Stimulated activated naive B cell treated with anti-CD40 and anti-IgM and Interleukin-4, amounts not matched to agents 10 μg/mL and 1 μg/mL and 100 μg/mL, for 72 hours (primary cell): ENCODE data around the gene ZGPAT.

ENCODE experiments used
- ATAC-seq, 2 donors: fragments of 150-1000 bp; cut with Tn5 transposase; replicated peaks; 2 replicates each; pipeline ENCODE4 v1.10.0; 2021; ENCODE audit warnings: moderate library complexity in 1 of 2
- DNase-seq: peaks from one replicate; pipeline ENCODE4 v3.0.0; 2021
- H3K27ac Mint-ChIP-seq: one replicate; pipeline ENCODE4 v1.8.0; 2022; ENCODE audit warnings: mild to moderate bottlenecking, mixed read lengths
- H3K27me3 Mint-ChIP-seq, 2 donors: one replicate each; pipeline ENCODE4 v1.8.0; 2022; ENCODE audit warnings: mixed read lengths in 2 of 2
- H3K36me3 Mint-ChIP-seq, 2 donors: one replicate each; pipeline ENCODE4 v1.8.0; 2022; ENCODE audit warnings: mixed read lengths in 2 of 2, mild to moderate bottlenecking in 1 of 2
- H3K4me1 Mint-ChIP-seq, 2 donors: one replicate each; pipeline ENCODE4 v1.8.0; 2022; ENCODE audit warnings: mixed read lengths in 2 of 2, mild to moderate bottlenecking in 1 of 2
- H3K4me3 Mint-ChIP-seq, 2 donors: one replicate each; pipeline ENCODE4 v1.8.0; 2022; ENCODE audit warnings: mild to moderate bottlenecking in 2 of 2, mixed read lengths in 2 of 2, moderate library complexity in 1 of 2
- H3K9me3 Mint-ChIP-seq, 2 donors: one replicate each; pipeline ENCODE4 v1.8.0; 2022; ENCODE audit warnings: mixed read lengths in 2 of 2, mild to moderate bottlenecking in 1 of 2

Gene ZGPAT

GRCh38 chr20:63751471-63752271 is 43.8 kb downstream of the ZGPAT start:
- H3K36me3 Mint-ChIP-seq = no peaks in the 10 kb centered on the region
- peaks cover 0 to 4% of the 10 kb centered on the region in 2 donors for H3K4me1 Mint-ChIP-seq
- H3K4me3 Mint-ChIP-seq = no peak overlapping the region
- peaks cover 0 to 3% of the 10 kb centered on the region in 2 donors for H3K9me3 Mint-ChIP-seq
- ATAC-seq (no peak), DNase-seq (no peak)
- H3K27me3 Mint-ChIP-seq = no peaks in the 10 kb centered on the region
- H3K27ac Mint-ChIP-seq = no peak overlapping the region

GRCh38 chr20:63752411-63753101 is 44.7 kb downstream of the ZGPAT start:
- Mint-ChIP-seq H3K4me1 (peaks cover 0 to 4% of the 10 kb centered on the region in 2 donors), H3K36me3 (no peaks in the 10 kb centered on the region), H3K4me3 (no peak overlapping the region), H3K27ac (no peak overlapping the region), H3K27me3 (no peaks in the 10 kb centered on the region), H3K9me3 (peaks cover 0 to 3% of the 10 kb centered on the region in 2 donors)
- DNase-seq (no peak), ATAC-seq (no peak)

- Mint-ChIP-seq H3K4me3 (no peak overlapping the region), H3K27me3 (peaks cover 0 to 2% of the 10 kb centered on the region in 2 donors), H3K27ac (no peak overlapping the region), H3K9me3 (peaks cover 0 to 3% of the 10 kb centered on the region in 2 donors), H3K4me1 (peaks cover 0 to 4% of the 10 kb centered on the region in 2 donors), H3K36me3 (no peaks in the 10 kb centered on the region)
- ATAC-seq (no peak), DNase-seq (no peak)
Observed at GRCh38 chr20:63753381-63753780, 45.5 kb downstream of the ZGPAT start.

GRCh38 chr20:63754008-63754407 is 46.2 kb downstream of the ZGPAT start:
- Mint-ChIP-seq H3K27ac (no peak overlapping the region), H3K27me3 (peaks cover 0 to 4% of the 10 kb centered on the region in 2 donors), H3K4me3 (no peak overlapping the region), H3K36me3 (no peaks in the 10 kb centered on the region), H3K9me3 (peaks cover 0 to 3% of the 10 kb centered on the region in 2 donors), H3K4me1 (peaks cover 0 to 4% of the 10 kb centered on the region in 2 donors)
- ATAC-seq (no peak), DNase-seq (no peak)

GRCh38 chr20:63755933-63756647 is 48.3 kb downstream of the ZGPAT start:
- DNase-seq (no peak), ATAC-seq (no peak)
- Mint-ChIP-seq H3K9me3 (peaks cover 0 to 3% of the 10 kb centered on the region in 2 donors), H3K4me3 (no peak overlapping the region), H3K27ac (no peak overlapping the region), H3K36me3 (no peaks in the 10 kb centered on the region), H3K4me1 (peaks cover 0 to 4% of the 10 kb centered on the region in 2 donors), H3K27me3 (peaks cover 0 to 4% of the 10 kb centered on the region in 2 donors)

- no peaks in the 10 kb centered on the region for H3K36me3 Mint-ChIP-seq
- H3K4me1 Mint-ChIP-seq = peaks cover 0 to 4% of the 10 kb centered on the region in 2 donors
- H3K4me3 Mint-ChIP-seq = no peak overlapping the region
- peaks cover 0 to 3% of the 10 kb centered on the region in 2 donors for H3K9me3 Mint-ChIP-seq
- DNase-seq = no peak
- ATAC-seq = peak in 1 of 2 donors; percentile 14
- peaks cover 0 to 4% of the 10 kb centered on the region in 2 donors for H3K27me3 Mint-ChIP-seq
- no peak overlapping the region for H3K27ac Mint-ChIP-seq
Observed at GRCh38 chr20:63756648-63756991, 48.8 kb downstream of the ZGPAT start.

GRCh38 chr20:63758152-63758551 is 50.3 kb downstream of the ZGPAT start:
- H3K4me3 Mint-ChIP-seq = no peak overlapping the region
- H3K27ac Mint-ChIP-seq = no peak overlapping the region

GRCh38 chr20:63759377-63759901 is 51.6 kb downstream of the ZGPAT start:
- H3K36me3 Mint-ChIP-seq = no peaks in the 10 kb centered on the region
- H3K27ac Mint-ChIP-seq = no peak overlapping the region
- no peak for DNase-seq
- peaks cover 0 to 4% of the 10 kb centered on the region in 2 donors for H3K27me3 Mint-ChIP-seq
- no peaks in the 10 kb centered on the region for H3K9me3 Mint-ChIP-seq
- no peak for ATAC-seq
- H3K4me1 Mint-ChIP-seq = no peaks in the 10 kb centered on the region
- no peak overlapping the region for H3K4me3 Mint-ChIP-seq

More at GRCh38 chr20:63758152-63758551, 50.3 kb downstream of the ZGPAT start:
- H3K27me3 Mint-ChIP-seq = peaks cover 0 to 4% of the 10 kb centered on the region in 2 donors
- H3K9me3 Mint-ChIP-seq = no peaks in the 10 kb centered on the region
- no peak for ATAC-seq
- no peak for DNase-seq
- H3K4me1 Mint-ChIP-seq = no peaks in the 10 kb centered on the region
- no peaks in the 10 kb centered on the region for H3K36me3 Mint-ChIP-seq

GRCh38 chr20:63765082-63765873 is 57.4 kb downstream of the ZGPAT start:
- H3K36me3 Mint-ChIP-seq = peaks cover 2 to 5% of the 10 kb centered on the region in 2 donors
- H3K4me1 Mint-ChIP-seq = no peaks in the 10 kb centered on the region
- no peaks in the 10 kb centered on the region for H3K9me3 Mint-ChIP-seq
- no peak overlapping the region for H3K27ac Mint-ChIP-seq
- ATAC-seq (no peak), DNase-seq (no peak)
- peaks cover 5 to 6% of the 10 kb centered on the region in 2 donors for H3K27me3 Mint-ChIP-seq
- H3K4me3 Mint-ChIP-seq = no peak overlapping the region

GRCh38 chr20:63765902-63766301 is 58.1 kb downstream of the ZGPAT start:
- no peak overlapping the region for H3K27ac Mint-ChIP-seq

GRCh38 chr20:63766695-63767426 is 59.0 kb downstream of the ZGPAT start:
- Mint-ChIP-seq H3K9me3 (no peaks in the 10 kb centered on the region), H3K27me3 (peaks cover 5 to 6% of the 10 kb centered on the region in 2 donors), H3K4me1 (no peaks in the 10 kb centered on the region), H3K4me3 (no peak overlapping the region), H3K27ac (no peak overlapping the region), H3K36me3 (peaks cover 2 to 5% of the 10 kb centered on the region in 2 donors)
- ATAC-seq (no peak), DNase-seq (no peak)

More at GRCh38 chr20:63765902-63766301, 58.1 kb downstream of the ZGPAT start:
- Mint-ChIP-seq H3K27me3 (peaks cover 5 to 6% of the 10 kb centered on the region in 2 donors), H3K4me1 (no peaks in the 10 kb centered on the region), H3K4me3 (no peak overlapping the region), H3K9me3 (no peaks in the 10 kb centered on the region), H3K36me3 (peaks cover 2 to 5% of the 10 kb centered on the region in 2 donors)
- ATAC-seq (no peak), DNase-seq (no peak)

GRCh38 chr20:63767456-63767855 is 59.6 kb downstream of the ZGPAT start:
- H3K36me3 Mint-ChIP-seq = peaks cover 2 to 5% of the 10 kb centered on the region in 2 donors
- DNase-seq = no peak
- peaks cover 5 to 6% of the 10 kb centered on the region in 2 donors for H3K27me3 Mint-ChIP-seq
- no peak overlapping the region for H3K4me3 Mint-ChIP-seq
- H3K9me3 Mint-ChIP-seq = no peaks in the 10 kb centered on the region
- H3K27ac Mint-ChIP-seq = no peak overlapping the region
- H3K4me1 Mint-ChIP-seq = no peaks in the 10 kb centered on the region
- no peak for ATAC-seq

GRCh38 chr20:63767886-63768285 is 60.0 kb downstream of the ZGPAT start:
- Mint-ChIP-seq H3K4me3 (no peak overlapping the region), H3K4me1 (no peaks in the 10 kb centered on the region), H3K27me3 (peaks cover 5 to 6% of the 10 kb centered on the region in 2 donors), H3K36me3 (peaks cover 2 to 5% of the 10 kb centered on the region in 2 donors), H3K9me3 (no peaks in the 10 kb centered on the region), H3K27ac (no peak overlapping the region)
- DNase-seq (no peak), ATAC-seq (no peak)
